PC-9 (cell line): ENCODE results near the gene ARL3.

Source experiments
- CTCF ChIP-seq: fragments of 200-600 bp; sonication (generic); conservative IDR thresholded peaks from 2 replicates; pipeline ENCODE4 v1.6.1; 2017; ENCODE audit warnings: mixed run types, antibody characterized with exemption, mild to moderate bottlenecking, moderate library complexity
- EZH2 ChIP-seq: fragments of 200-600 bp; sonication (generic); IDR thresholded peaks from 2 replicates; pipeline ENCODE4 v1.8.0; 2017; ENCODE audit warnings: antibody characterized with exemption, low read depth

DNA sequence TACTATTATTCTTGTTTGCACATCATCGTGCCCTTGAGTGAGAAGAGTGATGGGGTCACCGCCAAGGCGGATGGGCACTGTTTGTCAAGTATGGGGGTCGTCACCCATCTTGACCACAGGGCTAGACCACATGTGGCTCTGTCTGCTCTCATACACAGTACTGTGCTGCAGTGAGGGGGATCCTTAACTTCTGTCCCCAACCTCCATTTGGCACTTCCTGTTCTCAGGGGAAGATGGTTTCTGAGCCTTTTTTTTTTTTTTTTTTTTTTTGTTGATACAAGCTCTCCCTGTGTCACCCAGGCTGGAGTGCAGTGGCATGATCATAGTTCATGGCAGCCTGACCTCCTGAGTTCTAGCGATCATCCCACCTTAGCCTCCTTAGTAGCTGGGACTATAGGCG is 43.1 kb upstream of the ARL3 start:
- no peak for TF ChIP-seq CTCF
- no peak for TF ChIP-seq EZH2
